Suppressor macrophage treated with lipopolysaccharide for 1 hour (primary cell): ENCODE data around the gene CCL8.

Experiments used
- DNase-seq, 3 donors: peaks; one replicate each; pipeline ENCODE4 v3.0.0-alpha.2; 2020 to 2022

Gene CCL8

DNA sequence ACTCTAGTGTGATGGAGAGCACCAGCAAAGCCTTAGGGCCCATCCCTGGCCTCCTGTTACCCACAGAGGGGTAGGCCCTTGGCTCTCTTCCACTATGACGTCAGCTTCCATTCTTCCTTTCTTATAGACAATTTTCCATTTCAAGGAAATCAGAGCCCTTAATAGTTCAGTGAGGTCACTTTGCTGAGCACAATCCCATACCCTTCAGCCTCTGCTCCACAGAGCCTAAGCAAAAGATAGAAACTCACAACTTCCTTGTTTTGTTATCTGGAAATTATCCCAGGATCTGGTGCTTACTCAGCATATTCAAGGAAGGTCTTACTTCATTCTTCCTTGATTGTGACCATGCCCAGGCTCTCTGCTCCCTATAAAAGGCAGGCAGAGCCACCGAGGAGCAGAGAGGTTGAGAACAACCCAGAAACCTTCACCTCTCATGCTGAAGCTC, at the start of gene CCL8:
CCL8 (plus strand) TSS at position 397 of the 445 bp plus-strand sequence. CDS start 67 bp downstream, outside the sequence.
- DNase-seq = peak; percentile 69 to 97 (median 79)

DNA sequence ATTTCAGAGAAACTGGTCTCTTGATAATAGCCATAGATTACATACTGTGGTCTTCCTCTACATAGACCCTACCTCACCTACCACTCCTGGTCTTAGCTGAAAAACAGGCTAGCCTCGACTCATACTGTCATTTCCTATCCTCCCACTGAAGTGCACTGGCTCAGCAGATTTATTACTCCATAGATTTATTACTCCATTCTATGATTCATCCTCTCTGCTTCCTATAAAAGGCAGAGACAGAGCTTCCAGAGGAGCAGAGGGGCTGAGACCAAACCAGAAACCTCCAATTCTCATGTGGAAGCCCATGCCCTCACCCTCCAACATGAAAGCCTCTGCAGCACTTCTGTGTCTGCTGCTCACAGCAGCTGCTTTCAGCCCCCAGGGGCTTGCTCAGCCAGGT, 49.3 kb upstream of the CCL8 start, which contains the start of gene CCL7:
CCL7 (plus strand) TSS at position 253 of the 400 bp plus-strand sequence; CDS start at position 323, 70 bp downstream.
- peak; percentile 71 to 92 (median 88) for DNase-seq

- DNase-seq = peak; percentile 42 to 68 (median 53)
Measured at GRCh38 chr17:34275881-34276280, 43.4 kb upstream of the CCL8 start.

GRCh38 chr17:34276826-34277225, 42.4 kb upstream of the CCL8 start:
- no peak for DNase-seq

DNA sequence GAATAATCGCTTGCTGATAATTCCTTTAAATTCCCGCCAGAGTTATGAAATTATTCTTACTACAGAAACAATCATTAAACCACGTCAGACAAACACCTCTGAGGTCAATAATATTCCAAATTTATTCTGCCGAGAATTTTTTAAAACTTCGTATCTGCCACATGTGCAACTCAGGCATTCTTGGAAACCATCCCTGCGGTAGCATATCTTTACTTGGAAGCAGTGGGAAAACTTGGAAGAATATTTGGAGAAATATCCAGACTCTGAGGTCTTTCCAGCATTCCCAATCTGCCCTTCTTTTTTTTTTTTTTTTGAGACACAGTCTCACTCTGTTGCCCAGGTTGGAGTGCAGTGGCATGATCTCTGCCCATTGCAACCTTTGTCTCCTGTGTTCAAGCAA, 35.7 kb upstream of the CCL8 start:
- DNase-seq = no peak

DNA sequence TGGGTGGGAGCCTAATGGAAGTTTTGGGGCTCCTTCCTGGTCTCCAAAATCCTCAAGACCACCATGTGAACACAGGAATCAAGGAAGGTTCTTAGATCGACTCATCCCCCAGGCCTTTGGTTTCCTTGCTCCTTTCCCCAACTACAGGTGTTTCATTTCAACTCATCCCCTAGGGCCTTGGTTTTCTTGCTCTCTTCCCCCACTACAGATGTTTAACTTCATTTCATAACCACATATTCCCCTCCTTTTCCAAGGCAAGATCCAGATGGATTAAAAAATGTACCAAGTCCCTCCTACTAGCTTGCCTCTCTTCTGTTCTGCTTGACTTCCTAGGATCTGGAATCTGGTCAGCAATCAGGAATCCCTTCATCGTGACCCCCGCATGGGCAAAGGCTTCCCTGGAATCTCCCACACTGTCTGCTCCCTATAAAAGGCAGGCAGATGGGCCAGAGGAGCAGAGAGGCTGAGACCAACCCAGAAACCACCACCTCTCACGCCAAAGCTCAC, 33.9 kb upstream of the CCL8 start, which contains the start of gene CCL11:
CCL11 (plus strand) TSS at position 457 of the 507 bp plus-strand sequence. CDS start 67 bp downstream, outside the sequence.
- DNase-seq = no peak

GRCh38 chr17:34287875-34288274, 31.4 kb upstream of the CCL8 start:
- no peak for DNase-seq

- no peak for DNase-seq
Measured at GRCh38 chr17:34290586-34290985, 28.6 kb upstream of the CCL8 start.

DNA sequence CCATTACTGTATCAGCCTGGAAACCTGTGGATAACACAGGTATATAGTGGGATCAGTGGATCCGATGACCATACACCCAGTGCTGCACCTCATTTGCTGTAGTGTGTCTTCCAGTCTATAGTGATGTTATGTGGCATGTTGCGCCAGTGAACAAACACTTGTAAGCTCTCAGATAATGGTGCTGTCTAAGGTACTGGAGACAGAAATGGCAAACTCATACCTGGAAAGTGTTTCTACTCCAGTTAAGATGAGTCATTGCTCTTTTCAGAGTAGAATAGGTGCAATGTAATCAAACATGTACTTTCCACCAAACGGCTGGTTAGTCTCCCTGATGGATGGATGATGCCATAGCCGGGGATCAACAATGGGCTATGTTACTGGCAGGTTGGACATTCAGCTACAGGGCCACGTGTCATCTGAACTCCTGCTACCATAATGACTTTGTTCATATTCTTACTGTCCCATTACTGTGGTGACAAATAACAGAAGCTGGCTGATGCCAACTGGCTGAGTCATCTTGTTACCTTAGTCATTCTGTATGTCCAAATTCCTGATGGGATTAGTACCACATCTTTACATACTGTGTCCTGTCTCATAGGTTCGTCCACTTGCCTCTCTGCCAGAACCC, 27.4 kb upstream of the CCL8 start:
- DNase-seq = peak in 2 of 3 donors; percentile 60 to 66

DNA sequence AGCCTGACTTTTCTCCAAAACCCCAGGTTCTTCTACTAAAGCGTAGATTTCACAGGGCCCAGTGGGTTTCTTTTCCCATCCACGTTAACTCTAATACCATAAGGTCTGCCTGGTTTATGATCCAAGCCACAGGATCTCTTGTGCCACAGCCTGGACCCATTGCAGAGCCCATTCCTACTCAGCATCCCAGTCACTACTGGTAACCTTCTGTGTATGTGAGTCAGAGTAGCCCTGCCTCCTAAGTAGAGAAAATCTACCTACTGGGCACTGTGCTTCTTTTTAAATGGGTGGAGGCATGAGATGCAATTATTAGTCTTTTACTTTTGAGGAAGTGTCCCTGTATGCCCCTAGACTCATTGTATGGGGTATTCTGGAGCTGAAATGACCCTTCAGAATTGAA, 20.2 kb upstream of the CCL8 start:
- DNase-seq = no peak

DNA sequence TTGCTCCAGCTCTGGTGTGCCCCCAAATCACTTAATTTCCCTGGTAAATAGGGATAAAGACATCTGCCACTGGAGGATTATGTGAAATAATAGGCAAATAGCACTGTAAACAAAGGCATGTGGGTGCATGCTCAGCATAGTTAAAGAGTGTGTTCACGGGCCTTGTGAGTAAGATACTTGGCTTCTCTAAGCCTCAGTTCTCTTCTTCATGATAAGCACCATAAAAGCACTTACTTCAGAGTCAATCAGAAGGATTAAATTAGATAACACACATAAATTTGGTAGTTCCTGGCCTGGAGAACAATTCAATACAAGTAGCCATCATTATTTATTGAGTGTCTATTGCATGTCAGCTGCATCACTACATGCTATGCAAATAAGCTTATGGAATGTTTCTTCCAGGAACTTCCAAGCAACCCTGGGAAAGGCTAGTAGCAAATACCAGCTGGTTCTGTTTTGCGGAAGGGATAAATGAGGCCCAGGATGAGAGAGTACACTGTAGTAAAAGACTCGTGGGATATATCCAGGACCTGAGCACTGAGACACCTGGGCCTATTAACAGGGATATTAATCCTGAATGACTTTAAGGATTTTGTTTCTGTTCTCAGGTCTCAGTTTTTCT, 19.2 kb upstream of the CCL8 start:
- no peak for DNase-seq

GRCh38 chr17:34300652-34301370, 18.4 kb upstream of the CCL8 start:
- DNase-seq = peak; percentile 67 to 87 (median 78)

GRCh38 chr17:34301986-34302385, 17.2 kb upstream of the CCL8 start:
- DNase-seq = peak; percentile 32 to 35 (median 34)

GRCh38 chr17:34302636-34303035, 16.6 kb upstream of the CCL8 start:
- peak; percentile 47 to 70 (median 50) for DNase-seq

DNA sequence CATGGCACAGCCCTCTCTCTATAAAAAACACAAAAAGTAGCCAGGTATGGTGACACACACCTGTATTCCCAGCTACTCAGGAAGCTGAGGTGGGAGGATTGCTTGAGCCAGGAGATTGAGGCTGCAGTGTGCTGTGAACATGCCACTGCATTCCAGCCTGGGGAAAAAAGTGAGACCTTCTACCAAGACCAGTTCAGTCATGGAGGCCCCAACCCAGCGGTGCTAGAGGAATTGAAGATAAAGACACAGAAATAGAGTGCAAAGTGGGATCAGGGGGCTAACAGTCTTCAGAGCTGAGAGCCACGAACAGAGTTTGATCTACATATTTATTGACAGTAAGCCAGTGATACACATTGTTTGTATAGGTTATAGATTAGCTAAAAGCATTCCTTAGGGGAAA, 15.6 kb upstream of the CCL8 start:
- no peak for DNase-seq

GRCh38 chr17:34305061-34305460, 14.2 kb upstream of the CCL8 start:
- DNase-seq = no peak

DNA sequence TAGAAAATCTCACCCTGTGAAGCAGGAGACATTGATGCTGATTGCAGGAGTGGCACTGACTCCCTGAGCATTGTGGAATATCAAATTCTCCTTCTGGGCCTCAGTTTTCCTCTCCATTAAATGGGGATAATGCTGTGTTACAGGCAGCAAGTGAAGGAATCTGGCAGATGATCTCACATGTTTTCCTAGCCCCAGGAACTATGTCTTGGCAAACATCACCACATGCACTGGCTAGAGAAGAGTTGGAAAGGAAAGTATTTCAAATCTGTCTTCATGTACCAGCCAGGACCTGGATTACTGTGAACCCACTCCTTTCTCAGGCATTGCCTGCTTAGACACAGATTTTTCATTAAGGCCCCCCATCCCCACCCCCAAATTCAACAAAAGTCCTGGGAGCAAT, 13.6 kb upstream of the CCL8 start:
- DNase-seq = no peak

GRCh38 chr17:34306466-34306865, 12.8 kb upstream of the CCL8 start:
- peak; percentile 70 to 85 (median 78) for DNase-seq

DNA sequence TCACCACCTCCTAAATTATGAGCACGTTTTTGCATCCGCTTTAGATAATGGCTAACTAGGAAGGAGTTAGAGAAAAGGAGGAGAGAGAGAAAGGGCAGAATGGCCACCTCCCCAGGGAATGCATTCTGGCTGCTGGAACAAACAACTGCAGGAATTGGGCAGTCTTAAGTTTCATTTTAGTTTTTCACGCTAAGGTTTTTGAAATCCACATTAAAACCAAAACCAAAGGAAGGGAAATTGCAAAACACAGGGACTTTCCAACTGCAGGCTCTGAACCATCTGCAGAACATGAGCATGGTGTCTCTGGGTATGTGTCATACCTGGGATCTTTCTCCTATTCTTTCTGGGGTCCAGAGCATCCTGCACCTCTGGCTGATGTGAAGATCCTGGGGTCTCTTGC, 12.1 kb upstream of the CCL8 start:
- DNase-seq = peak; percentile 87 to 98 (median 95)

- peak; percentile 78 to 94 (median 89) for DNase-seq
Measured at GRCh38 chr17:34308371-34308770, 10.9 kb upstream of the CCL8 start.

- DNase-seq = no peak
Measured at GRCh38 chr17:34311291-34311690, 7.9 kb upstream of the CCL8 start.

- no peak for DNase-seq
Measured at GRCh38 chr17:34312080-34312479, 7.2 kb upstream of the CCL8 start.

DNA sequence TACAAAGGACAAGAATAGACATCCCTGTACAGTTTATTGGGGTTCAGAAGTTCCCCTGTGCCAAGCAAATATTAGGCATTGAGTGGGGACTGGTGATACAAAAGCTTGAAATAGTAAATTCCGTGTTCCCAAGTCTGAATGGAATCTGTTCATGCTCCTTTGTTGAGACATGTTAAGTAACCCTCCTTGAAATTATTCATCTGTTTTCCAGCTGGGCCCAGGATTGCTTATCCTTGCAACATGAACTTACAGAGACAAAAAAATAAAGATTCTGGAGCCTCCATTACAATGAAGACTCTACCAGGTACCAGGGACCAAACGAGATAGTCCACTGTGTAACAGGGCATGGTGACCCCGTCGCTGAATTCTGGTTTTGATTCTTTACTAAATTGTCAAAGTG, 6.1 kb upstream of the CCL8 start:
- no peak for DNase-seq
